K562 (cell line): ENCODE data around the gene GREB1. TPM values are rescaled to one million over a fixed set of nuclear protein-coding genes. Genes with fewer than 3 reads are reported as not detected.

Experiments
- ATAC-seq: fragments of 200-7000 bp; cut with Tn5 transposase; 3 replicates; pipeline ENCODE4 v1.9.1; 2020; ENCODE audit warnings: moderate library complexity
- BruUV-seq: library from RNA; stranded (reverse); fragments of 400-500 nt; replicated peaks from 2 replicates; lab custom pipeline; 2021; lab: Mats Ljungman, UMichigan
- CTCF ChIA-PET: fragments of 300-600 bp; formaldehyde crosslinking; extraction: SDS; loops from one replicate; lab custom pipeline; 2021; ENCODE audit warnings: low intra/inter-chr PET ratio; lab: Yijun Ruan, JAX
- POLR2A ChIA-PET: fragments of 300-600, 350-650 bp; sonication (Branson Sonifier 250); formaldehyde crosslinking; extraction: SDS; loops from one replicate; lab custom pipeline; 2021; ENCODE audit warnings: antibody characterized with exemption, inconsistent platforms; lab: Yijun Ruan, JAX
- DNase-seq, 4 experiments: peaks; one replicate each; pipeline versions ENCODE4 v3.0.0 to v3.0.0-alpha.2; 2011 to 2018; ENCODE audit warnings: low spot score in 3 of 4, mixed read lengths in 3 of 4; ENCODE audit errors: extremely low read depth in 1 of 4
- FAIRE-seq: peaks from 2 replicates; lab custom pipeline; 2011; peaks lifted over from hg19 to GRCh38; lab: Jason Lieb, UNC
- H2AFZ ChIP-seq: 2 replicates; pipeline ENCODE4 v1.6.0; 2011; ENCODE audit warnings: low read depth, low read length, control low read depth, inconsistent platforms
- H3K27ac ChIP-seq: fragments of 200-600 bp; 3 replicates; pipeline ENCODE4 v1.8.0; 2011; ENCODE audit warnings: low read depth, mild to moderate bottlenecking, control low read depth, inconsistent platforms, low read length, moderate library complexity, mixed read lengths; ENCODE audit errors: extremely low read depth
- H3K27me3 ChIP-seq, 2 experiments: fragments of 300-600 bp in 1 of 2; 2 replicates in 1 of 2; 3 replicates in 1 of 2; pipeline versions ENCODE4 v1.6.0 to v1.8.0; 2011; ENCODE audit warnings: inconsistent platforms in 2 of 2, low read length in 2 of 2, mild to moderate bottlenecking in 1 of 2, mixed read lengths in 1 of 2, moderate library complexity in 1 of 2; ENCODE audit not compliant: control insufficient read depth in 2 of 2, insufficient read depth in 2 of 2
- H3K36me3 ChIP-seq: fragments of 300-600 bp; 3 replicates; pipeline ENCODE4 v1.8.0; 2011; ENCODE audit warnings: mild to moderate bottlenecking, low read length, inconsistent platforms; ENCODE audit not compliant: control insufficient read depth, insufficient read depth
- H3K4me1 ChIP-seq, 2 experiments: fragments of 200-600 bp in 1 of 2; replicated peaks in 1 of 2; 2 replicates in 1 of 2; 3 replicates in 1 of 2; pipeline versions ENCODE4 v1.5.1 to v1.8.0; 2011; ENCODE audit warnings: inconsistent platforms in 2 of 2, low read length in 2 of 2, mild to moderate bottlenecking in 1 of 2, mixed read lengths in 1 of 2, moderate library complexity in 1 of 2; ENCODE audit not compliant: control insufficient read depth in 2 of 2, insufficient read depth in 2 of 2
- H3K4me2 ChIP-seq: 2 replicates; pipeline ENCODE4 v1.6.1; 2011; ENCODE audit warnings: low read length, control low read depth, inconsistent platforms, mixed read lengths; ENCODE audit not compliant: insufficient read depth
- H3K4me3 ChIP-seq: fragments of 200-600 bp; sonication (generic), shearing (Covaris generic); 2 replicates; pipeline ENCODE4 v1.5.1; 2016; ENCODE audit warnings: control low read depth, inconsistent platforms
- H3K79me2 ChIP-seq: fragments of 200-600 bp; 3 replicates; pipeline ENCODE4 v1.8.0; 2011; ENCODE audit warnings: low read length, inconsistent platforms; ENCODE audit not compliant: control insufficient read depth, insufficient read depth
- H3K9ac ChIP-seq, 2 experiments: 2 replicates each; pipeline versions ENCODE4 v1.6.0 to v1.6.1; 2011; ENCODE audit warnings: low read depth in 2 of 2, low read length in 2 of 2, control low read depth in 1 of 2, inconsistent platforms in 1 of 2, mild to moderate bottlenecking in 1 of 2, mixed read lengths in 1 of 2; ENCODE audit not compliant: insufficient read depth in 1 of 2
- H3K9me1 ChIP-seq: one replicate; pipeline ENCODE4 v1.6.0; 2011; ENCODE audit warnings: inconsistent platforms, mild to moderate bottlenecking, low read length, moderate library complexity; ENCODE audit not compliant: control insufficient read depth, insufficient read depth
- H3K9me3 ChIP-seq: replicated peaks from 2 replicates; pipeline ENCODE4 v1.5.1; 2011; ENCODE audit warnings: low read depth, low read length, inconsistent platforms; ENCODE audit not compliant: control insufficient read depth, insufficient read depth
- H4K20me1 ChIP-seq: replicated peaks from 2 replicates; pipeline ENCODE4 v1.6.1; 2011; ENCODE audit warnings: low read length, inconsistent platforms, mixed read lengths; ENCODE audit not compliant: control insufficient read depth, insufficient read depth
- BRD4 ChIP-seq: fragments of 200-600 bp; sonication (generic); IDR thresholded peaks from 2 replicates; pipeline ENCODE4 v1.6.1; 2017; ENCODE audit warnings: inconsistent platforms
- GABPA ChIP-seq: fragments of 200-800 bp; sonication (Bioruptor generic); conservative IDR thresholded peaks from 2 replicates; pipeline ENCODE4 v1.6.1; 2016; ENCODE audit warnings: low read depth, missing genetic modification characterization, missing compliant biosample characterization
- HDGF ChIP-seq: fragments of 450-650 bp; IDR thresholded peaks from 2 replicates; pipeline ENCODE4 v1.6.1; 2016
- HMGN3 ChIP-seq: IDR thresholded peaks from 2 replicates; pipeline ENCODE4 v1.6.1; 2011; ENCODE audit warnings: borderline replicate concordance, low read depth, mild to moderate bottlenecking, mixed read lengths, low read length; ENCODE audit not compliant: insufficient read length; ENCODE audit errors: extremely low read depth
- HSF4 ChIP-seq: fragments of 250-450 bp; sonication (Bioruptor Pico); IDR thresholded peaks from 2 replicates; pipeline ENCODE4 v2.1.2; 2022; ENCODE audit warnings: mild to moderate bottlenecking, moderate library complexity, borderline replicate concordance
- KAT2B ChIP-seq: IDR thresholded peaks from one replicate; pipeline ENCODE4 v1.6.1; 2012; ENCODE audit warnings: low read depth, mild to moderate bottlenecking, control low read depth, inconsistent platforms, low read length, moderate library complexity
- KHSRP ChIP-seq: fragments of 450-650 bp; IDR thresholded peaks from 2 replicates; pipeline ENCODE4 v1.6.1; 2017
- KLF10 ChIP-seq: fragments of 250-450 bp; sonication (Bioruptor Pico); IDR thresholded peaks from 2 replicates; pipeline ENCODE4 v1.6.1; 2021; ENCODE audit warnings: matching md5 sums
- NELFE ChIP-seq: IDR thresholded peaks from 2 replicates; pipeline ENCODE4 v1.6.1; 2011; ENCODE audit warnings: mild to moderate bottlenecking; ENCODE audit not compliant: insufficient read depth, insufficient read length
- SETDB1 ChIP-seq: IDR thresholded peaks from one replicate; pipeline ENCODE4 v1.6.1; 2012; ENCODE audit warnings: low read length, control low read depth, inconsistent platforms
- SP1 ChIP-seq: sonication (generic); formaldehyde crosslinking; IDR thresholded peaks from 2 replicates; pipeline ENCODE4 v1.8.1; 2022; ENCODE audit warnings: mild to moderate bottlenecking, missing genetic modification reagents
- SRSF9 ChIP-seq: fragments of 200-400 bp; formaldehyde crosslinking; IDR thresholded peaks from 2 replicates; pipeline ENCODE4 v1.6.1; 2017; ENCODE audit warnings: low read depth, low read length, borderline replicate concordance
- SUPT5H ChIP-seq: fragments of 450-650 bp; IDR thresholded peaks from 2 replicates; pipeline ENCODE4 v1.6.1; 2016
- TCF3 ChIP-seq: sonication (generic); formaldehyde crosslinking; IDR thresholded peaks from 2 replicates; pipeline ENCODE4 v1.4.0; 2020; ENCODE audit warnings: mild to moderate bottlenecking, missing genetic modification reagents
- ZNF197 ChIP-seq: fragments of 200-800 bp; sonication (Bioruptor generic); IDR thresholded peaks from 2 replicates; pipeline ENCODE4 v1.6.1; 2016; ENCODE audit warnings: low read depth, missing genetic modification characterization, missing compliant biosample characterization
- ZNF274 ChIP-seq: IDR thresholded peaks from 2 replicates; pipeline ENCODE4 v1.6.1; 2011; ENCODE audit warnings: low read depth, mild to moderate bottlenecking, low read length, moderate library complexity, borderline replicate concordance
- ZNF347 ChIP-seq: fragments of 450-650 bp; formaldehyde crosslinking; IDR thresholded peaks from 2 replicates; pipeline ENCODE4 v1.4.0; 2020; ENCODE audit warnings: low read depth, mild to moderate bottlenecking, moderate library complexity
- ZNF668 ChIP-seq: fragments of 250-450 bp; sonication (Bioruptor Pico); IDR thresholded peaks from 2 replicates; pipeline ENCODE4 v1.8.0; 2022; ENCODE audit warnings: mild to moderate bottlenecking, inconsistent platforms
- ZNF75A ChIP-seq: fragments of 450-650 bp; formaldehyde crosslinking; IDR thresholded peaks from 2 replicates; pipeline ENCODE4 v1.4.0; 2020; ENCODE audit warnings: mild to moderate bottlenecking
- ZNF785 ChIP-seq: fragments of 250-450 bp; sonication (Bioruptor Pico); IDR thresholded peaks from 2 replicates; pipeline ENCODE4 v1.4.0; 2020; ENCODE audit warnings: mild to moderate bottlenecking
- WGBS: fragments of 100-300 bp; shearing (Covaris generic); methylation state at CpG from one replicate; pipeline ENCODE4 v1.1.6; 2016; ENCODE audit warnings: low coverage, mixed read lengths; ENCODE audit not compliant: insufficient coverage; ENCODE audit errors: missing lambda C conversion rate; 5-methylcytosine and 5-hydroxymethylcytosine counted together
- in situ Hi-C: fragments of 300-500 bp; cut with MboI; formaldehyde crosslinking; loops from 4 replicates; pipeline ENCODE4 v1.15.0; 2018; ENCODE audit warnings: inconsistent platforms, mixed read lengths
- intact Hi-C: fragments of 100-400 bp; cut with micrococcal nuclease; formaldehyde crosslinking; loops from 2 replicates; pipeline ENCODE4 v1.14.2; 2022
- polyA plus RNA-seq, 8 experiments: library from polyadenylated mRNA; depleted of rRNA in 4 of 8; stranded (reverse) in 5 of 8; unstranded in 3 of 8; fragments of >200 nt; fragmentation: Nextera tagmentation in 2 of 8; fragmentation: Illumina TruSeq in 1 of 8; extraction: Ambion mirVana in 2 of 8; extraction: Trizol in 1 of 8; gene quantifications; 2 replicates each; pipeline versions ENCODE4 v1.2.1 to v1.2.3, GENCODE V29; 2011 to 2014; ENCODE audit warnings: inconsistent platforms in 1 of 8, missing spikeins in 1 of 8
- total RNA-seq, 7 experiments: library from RNA; depleted of rRNA in 6 of 7; stranded (reverse); fragments of >200 nt in 6 of 7; fragmentation: Illumina TruSeq in 2 of 7; extraction: Trizol in 2 of 7; gene quantifications; 2 replicates each; pipeline versions ENCODE4 v1.2.1 to v1.2.3, GENCODE V29; 2011 to 2021; ENCODE audit warnings: low replicate concordance in 1 of 7
- TF ChIP-seq, protein P1 (sequence below): sonication (generic); formaldehyde crosslinking; IDR thresholded peaks from 2 replicates; pipeline ENCODE4 v1.8.0; 2022; ENCODE audit warnings: mild to moderate bottlenecking, missing genetic modification reagents
- TF ChIP-seq, protein P2 (sequence below): sonication (generic); formaldehyde crosslinking; IDR thresholded peaks from 2 replicates; pipeline ENCODE4 v1.8.0; 2022; ENCODE audit warnings: missing genetic modification reagents, mild to moderate bottlenecking, borderline replicate concordance
- TF ChIP-seq, protein P3 (sequence below): sonication (generic); formaldehyde crosslinking; IDR thresholded peaks from 2 replicates; pipeline ENCODE4 v1.9.0; 2022; ENCODE audit warnings: mild to moderate bottlenecking, missing genetic modification reagents

Gene GREB1
- total and polyA plus RNA-seq, 9 of the 15 experiments (the other 6 are each of a cell fraction or from before 2014, with no cell fraction given), result 0.04 to 0.86 (median 0.10) TPM; not detected in 1

DNA sequence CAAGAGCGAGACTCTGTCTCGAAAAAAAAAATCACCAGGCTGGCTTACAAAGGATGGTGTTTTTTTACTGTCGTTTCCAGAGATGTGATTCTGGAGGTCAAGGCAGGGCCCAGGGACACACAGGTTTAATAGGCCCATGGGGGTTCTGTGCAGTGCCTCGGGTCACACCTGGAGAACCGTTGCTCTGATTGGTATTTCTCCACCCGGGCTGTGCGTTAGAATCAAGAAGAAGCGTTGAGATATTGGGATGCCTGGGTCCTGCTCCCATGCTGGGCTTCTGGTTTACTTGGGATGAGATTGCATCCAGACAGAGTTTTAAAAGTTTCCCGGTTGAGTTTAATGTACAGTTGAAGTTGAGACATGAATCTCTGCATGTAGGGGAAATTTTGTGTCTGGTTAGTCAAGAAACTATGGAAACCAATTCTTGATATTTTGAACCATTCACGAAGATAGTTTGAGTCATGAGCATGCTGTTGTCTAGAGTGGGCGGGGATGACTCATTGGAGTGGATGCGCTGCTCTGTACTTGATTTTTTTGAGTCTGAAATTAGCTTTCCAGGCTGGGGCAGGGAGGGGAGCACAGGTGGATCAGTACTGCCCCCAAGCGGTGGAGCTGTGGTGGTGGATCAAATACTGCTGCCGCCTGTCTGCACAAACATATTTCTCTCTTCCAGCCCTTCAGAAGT is 50.1 kb downstream of the GREB1 start:
- peak; percentile 95 for FAIRE-seq
- in situ Hi-C loops, result loop anchor here (5.0 kb wide), 3 partner anchors 107 to 747 kb away; a partner anchor contains a TSS
- TF ChIP-seq SETDB1 (no peak), HSF4 (CRISPR knock-in tag) (no peak), ZNF75A (CRISPR knock-in tag) (no peak), SP1 (no peak; the same call in 1 of the 2 replicates), TCF3 (CRISPR knock-in tag) (no peak), BRD4 (no peak), HMGN3 (no peak), GABPA (tag) (no peak), HDGF (no peak), SUPT5H (no peak), KAT2B (no peak), KLF10 (CRISPR knock-in tag) (no peak), ZNF668 (CRISPR knock-in tag) (no peak), NELFE (no peak), SRSF9 (no peak), ZNF785 (CRISPR knock-in tag) (no peak), KHSRP (no peak), ZNF347 (CRISPR knock-in tag) (no peak), ZNF197 (CRISPR knock-in tag) (no peak), ZNF274 (no peak)
- TF ChIP-seq, protein P1, sequence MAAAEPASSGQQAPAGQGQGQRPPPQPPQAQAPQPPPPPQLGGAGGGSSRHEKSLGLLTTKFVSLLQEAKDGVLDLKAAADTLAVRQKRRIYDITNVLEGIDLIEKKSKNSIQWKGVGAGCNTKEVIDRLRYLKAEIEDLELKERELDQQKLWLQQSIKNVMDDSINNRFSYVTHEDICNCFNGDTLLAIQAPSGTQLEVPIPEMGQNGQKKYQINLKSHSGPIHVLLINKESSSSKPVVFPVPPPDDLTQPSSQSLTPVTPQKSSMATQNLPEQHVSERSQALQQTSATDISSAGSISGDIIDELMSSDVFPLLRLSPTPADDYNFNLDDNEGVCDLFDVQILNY (CRISPR knock-in tag), result no peak
- TF ChIP-seq, protein P2, sequence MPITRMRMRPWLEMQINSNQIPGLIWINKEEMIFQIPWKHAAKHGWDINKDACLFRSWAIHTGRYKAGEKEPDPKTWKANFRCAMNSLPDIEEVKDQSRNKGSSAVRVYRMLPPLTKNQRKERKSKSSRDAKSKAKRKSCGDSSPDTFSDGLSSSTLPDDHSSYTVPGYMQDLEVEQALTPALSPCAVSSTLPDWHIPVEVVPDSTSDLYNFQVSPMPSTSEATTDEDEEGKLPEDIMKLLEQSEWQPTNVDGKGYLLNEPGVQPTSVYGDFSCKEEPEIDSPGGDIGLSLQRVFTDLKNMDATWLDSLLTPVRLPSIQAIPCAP (CRISPR knock-in tag), result no peak
- TF ChIP-seq, protein P3, sequence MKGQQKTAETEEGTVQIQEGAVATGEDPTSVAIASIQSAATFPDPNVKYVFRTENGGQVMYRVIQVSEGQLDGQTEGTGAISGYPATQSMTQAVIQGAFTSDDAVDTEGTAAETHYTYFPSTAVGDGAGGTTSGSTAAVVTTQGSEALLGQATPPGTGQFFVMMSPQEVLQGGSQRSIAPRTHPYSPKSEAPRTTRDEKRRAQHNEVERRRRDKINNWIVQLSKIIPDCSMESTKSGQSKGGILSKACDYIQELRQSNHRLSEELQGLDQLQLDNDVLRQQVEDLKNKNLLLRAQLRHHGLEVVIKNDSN (CRISPR knock-in tag), result no peak

More for the DNA sequence above, 50.1 kb downstream of the GREB1 start:
- no peaks in the 10 kb centered on the region for H3K9me3 ChIP-seq
- H3K36me3 ChIP-seq, result no peaks in the 10 kb centered on the region; the same call in 2 of the 3 replicates
- H2AFZ ChIP-seq, result no peak overlapping the region
- DNase-seq (peak; percentile 84 to 89 (median 89)), ATAC-seq (peak; percentile 92)
- ChIA-PET POLR2A (interaction anchor here (0.6 to 0.7 kb wide), 2 partner anchors 451 to 452 kb away, joined by 3 read pairs; a partner anchor contains a TSS), CTCF (interaction anchor here (0.8 to 3.6 kb wide), 7 partner anchors 104 to 752 kb away, joined by 3 to 56 read pairs (median 6); a partner anchor contains a TSS)
- no peak overlapping the region for H3K4me2 ChIP-seq
- H3K79me2 ChIP-seq, result no peaks in the 10 kb centered on the region
- H3K27me3 ChIP-seq, result peaks cover 26 to 86% of the 10 kb centered on the region in 2 experiments
- no peak overlapping the region for H3K27ac ChIP-seq
- no TSS peak for BruUV-seq
- peaks cover 5% of the 10 kb centered on the region for H4K20me1 ChIP-seq
- no peaks in the 10 kb centered on the region for H3K9me1 ChIP-seq
- H3K4me1 ChIP-seq, result peaks cover 3 to 6% of the 10 kb centered on the region in 2 experiments; a peak in 3 of 5 replicates
- 15% methylated on average over 14 of the region's 14 CpGs for WGBS
- no peak overlapping the region for H3K4me3 ChIP-seq
- intact Hi-C loops, result loop anchor here (1.0 to 10.0 kb wide), 5 partner anchors 49 to 511 kb away; partner anchors contain the start of gene GREB1
- H3K9ac ChIP-seq, result no peak overlapping the region
